GM20000 (cell line): ENCODE measurements around the gene ELAVL1.

Experiments used
- DNase-seq: peaks from one replicate; pipeline ENCODE4 v3.0.0; 2012; ENCODE audit warnings: low spot score
- CTCF ChIP-seq: IDR thresholded peaks from 2 replicates; pipeline ENCODE4 v1.5.1; 2012; ENCODE audit warnings: mild to moderate bottlenecking, control low read depth; ENCODE audit errors: extremely low read depth, missing control alignments

Gene ELAVL1

DNA sequence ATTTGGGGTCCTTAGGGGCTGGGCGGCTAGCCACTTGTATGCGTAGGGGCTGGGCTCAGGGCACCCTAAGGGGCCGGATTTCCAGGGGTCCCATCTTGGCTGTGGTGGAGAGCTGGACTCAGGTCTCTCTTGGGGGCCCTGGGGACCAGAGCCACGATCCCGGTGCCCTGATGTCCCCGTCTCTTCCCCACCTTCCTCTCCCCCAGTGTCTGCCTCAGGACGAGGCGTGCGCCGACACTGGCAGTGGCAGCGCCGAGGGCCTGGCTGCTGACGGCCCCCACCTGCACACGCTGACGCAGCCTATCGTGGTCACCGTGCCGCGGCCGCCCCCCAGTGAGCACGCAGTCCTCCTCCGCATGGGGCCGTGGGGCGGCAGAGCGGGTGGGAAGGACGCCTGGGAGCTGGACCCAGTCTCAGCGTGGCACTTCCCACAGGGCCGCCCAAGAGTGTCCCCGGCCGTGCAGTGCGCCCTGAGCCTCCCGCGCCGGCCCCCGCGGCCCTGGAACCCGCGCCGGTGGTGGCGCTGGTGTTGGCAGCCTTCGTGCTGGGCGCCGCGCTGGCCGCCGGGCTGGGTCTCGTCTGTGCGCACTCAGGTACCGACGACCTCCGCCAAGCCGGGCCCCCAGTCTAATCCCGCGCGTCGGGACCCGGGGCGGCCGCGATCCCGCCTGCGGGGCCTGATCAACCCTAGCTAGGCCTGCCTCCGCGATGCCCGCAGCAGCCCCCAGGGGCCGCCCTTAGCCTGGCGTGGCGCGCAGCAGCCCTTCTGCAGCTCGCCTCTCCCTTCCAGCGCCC is 88.0 kb downstream of the ELAVL1 start:
- peak; percentile 48 for TF ChIP-seq CTCF
- DNase-seq, result peak; percentile 85

DNA sequence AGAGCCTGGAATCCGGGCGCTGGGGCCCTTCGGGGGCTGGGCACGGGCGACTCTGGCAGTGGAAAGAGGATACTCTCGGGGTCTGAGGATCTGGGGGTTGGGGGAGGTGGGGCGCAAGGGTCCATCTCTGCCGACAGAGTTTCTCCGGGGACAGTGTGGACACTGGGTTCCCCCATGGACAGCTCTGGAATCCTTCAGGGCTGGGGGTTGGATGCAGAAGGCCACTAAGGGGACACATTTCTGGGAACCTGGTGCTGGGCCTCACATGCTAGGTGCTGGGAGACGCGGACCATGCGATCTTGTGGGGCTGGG is 88.5 kb downstream of the ELAVL1 start:
- no peak for TF ChIP-seq CTCF
- DNase-seq, result no peak

GRCh38 chr19:7916103-7916954 is 89.1 kb downstream of the ELAVL1 start:
- TF ChIP-seq CTCF, result no peak
- DNase-seq, result peak; percentile 60

- TF ChIP-seq CTCF, result no peak
- DNase-seq, result no peak
Observed at GRCh38 chr19:7915250-7916102, 90.0 kb downstream of the ELAVL1 start.

GRCh38 chr19:7914598-7915045 is 90.8 kb downstream of the ELAVL1 start, which contains the start of gene TGFBR3L:
Gene TGFBR3L, plus strand, starts transcription at chr19:7914830.
- no peak for DNase-seq
- no peak for TF ChIP-seq CTCF

DNA sequence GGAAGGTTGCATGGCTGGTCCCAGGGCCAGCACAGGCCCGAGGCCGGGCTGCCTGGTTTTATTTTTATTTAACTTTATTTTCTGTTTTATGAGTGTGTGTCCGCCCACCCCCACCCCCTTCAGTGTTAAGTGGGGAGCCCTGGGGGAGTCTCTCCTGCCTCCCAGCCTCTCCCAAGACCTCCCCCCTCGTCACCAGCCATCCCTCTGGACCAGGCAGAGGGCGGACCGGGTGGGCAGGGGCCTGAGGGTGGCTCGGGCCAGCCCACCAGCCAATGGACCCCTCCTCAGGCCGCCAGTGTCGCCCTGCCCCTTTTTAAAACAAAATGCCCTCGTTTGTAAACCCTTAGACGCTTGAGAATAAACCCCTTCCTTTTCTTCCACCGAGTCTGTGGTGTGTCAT is 91.3 kb downstream of the ELAVL1 start:
- no peak for DNase-seq
- no peak for TF ChIP-seq CTCF

DNA sequence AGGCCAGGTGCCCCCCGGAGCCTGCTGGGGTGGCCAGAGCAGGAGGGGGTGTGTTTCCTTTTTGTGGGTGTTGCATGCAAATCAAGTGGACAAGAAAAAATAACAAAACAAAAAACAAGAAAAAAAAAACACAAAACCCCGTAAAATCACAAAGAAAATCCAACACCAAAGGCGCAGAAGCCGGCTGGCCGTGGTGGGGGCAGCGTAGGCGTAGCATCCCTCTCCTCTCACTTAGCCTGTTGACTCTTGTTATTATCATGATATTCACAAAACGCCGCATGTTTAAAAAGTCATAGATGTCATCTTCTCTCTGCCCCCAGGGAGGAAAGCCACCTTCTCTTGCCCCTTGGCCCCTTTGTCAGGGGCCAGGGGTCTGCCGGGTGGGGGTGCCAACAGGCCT is 91.8 kb downstream of the ELAVL1 start:
- TF ChIP-seq CTCF, result no peak
- no peak for DNase-seq
